GM12878 (cell line): Measurements from ENCODE around the gene NMT1. TPM values are rescaled to one million over a fixed set of nuclear protein-coding genes. Genes with fewer than 3 reads are reported as not detected.

ENCODE experiments used
- ATF7 ChIP-seq: fragments of 450-650 bp; IDR thresholded peaks from 2 replicates; pipeline ENCODE4 v1.6.1; 2016; ENCODE audit warnings: low read depth, mild to moderate bottlenecking
- BCL11A ChIP-seq: IDR thresholded peaks from 2 replicates; pipeline ENCODE4 v1.6.1; 2011; ENCODE audit warnings: low read depth, low read length
- CBX5 ChIP-seq: sonication (generic); IDR thresholded peaks from 2 replicates; pipeline ENCODE4 v1.6.1; 2016; ENCODE audit warnings: low read depth, moderate library complexity, mild to moderate bottlenecking, inconsistent platforms
- CHD4 ChIP-seq: fragments of 200-600 bp; sonication (generic); IDR thresholded peaks from 2 replicates; pipeline ENCODE4 v1.6.1; 2016; ENCODE audit warnings: mild to moderate bottlenecking
- EP300 ChIP-seq, 2 experiments: fragments of 150-350 bp in 1 of 2; IDR thresholded peaks; 2 replicates each; pipeline ENCODE4 v1.6.1; 2011 to 2012; ENCODE audit warnings: low read depth in 2 of 2, low read length in 2 of 2, borderline replicate concordance in 1 of 2, improper control_type of control experiment in 1 of 2, inconsistent platforms in 1 of 2; ENCODE audit not compliant: control insufficient read depth in 1 of 2
- FOS ChIP-seq: IDR thresholded peaks from 3 replicates; pipeline ENCODE4 v1.6.1; 2011; ENCODE audit warnings: borderline replicate concordance; ENCODE audit not compliant: insufficient read length; ENCODE audit errors: extremely low read depth
- MEF2B ChIP-seq: fragments of 450-650 bp; IDR thresholded peaks from 2 replicates; pipeline ENCODE4 v1.6.1; 2018; ENCODE audit warnings: mild to moderate bottlenecking, moderate library complexity; ENCODE audit not compliant: partially characterized antibody, poor library complexity, severe bottlenecking
- MTA3 ChIP-seq: IDR thresholded peaks from 2 replicates; pipeline ENCODE4 v1.6.1; 2012; ENCODE audit warnings: low read length, inconsistent platforms, borderline replicate concordance
- NFYB ChIP-seq: IDR thresholded peaks from 2 replicates; pipeline ENCODE4 v1.6.1; 2011; ENCODE audit warnings: low read depth, mild to moderate bottlenecking, low read length, improper control_type of control experiment, moderate library complexity; ENCODE audit not compliant: insufficient read depth
- PAX8 ChIP-seq: fragments of 450-650 bp; IDR thresholded peaks from 2 replicates; pipeline ENCODE4 v1.6.1; 2017; ENCODE audit warnings: mild to moderate bottlenecking, moderate library complexity
- POLR2A ChIP-seq: IDR thresholded peaks from 2 replicates; pipeline ENCODE4 v1.6.1; 2011; ENCODE audit warnings: low read depth, mild to moderate bottlenecking, low read length
- POU2F2 ChIP-seq: IDR thresholded peaks from 3 replicates; pipeline ENCODE4 v1.6.1; 2011; ENCODE audit warnings: low read depth, mild to moderate bottlenecking, low read length, borderline replicate concordance
- RAD51 ChIP-seq: fragments of 450-650 bp; IDR thresholded peaks from 2 replicates; pipeline ENCODE4 v1.6.1; 2016; ENCODE audit warnings: moderate library complexity, mild to moderate bottlenecking, inconsistent platforms
- RFX5 ChIP-seq: IDR thresholded peaks from 2 replicates; pipeline ENCODE4 v1.6.1; 2011; ENCODE audit warnings: low read depth, low read length, improper control_type of control experiment
- SREBF1 ChIP-seq: IDR thresholded peaks from 2 replicates; pipeline ENCODE4 v1.6.1; 2012; ENCODE audit warnings: mild to moderate bottlenecking, low read length
- SRF ChIP-seq, 2 experiments: IDR thresholded peaks; 2 replicates each; pipeline ENCODE4 v1.6.1; 2011; ENCODE audit warnings: low read depth in 2 of 2, low read length in 2 of 2, mild to moderate bottlenecking in 1 of 2, moderate library complexity in 1 of 2
- SUZ12 ChIP-seq: fragments of 200-600 bp; sonication (generic); IDR thresholded peaks from one replicate; pipeline ENCODE4 v1.6.1; 2018; ENCODE audit warnings: antibody characterized with exemption, mild to moderate bottlenecking; ENCODE audit not compliant: unreplicated experiment
- TAF1 ChIP-seq: IDR thresholded peaks from 2 replicates; pipeline ENCODE4 v1.6.1; 2011; ENCODE audit warnings: mild to moderate bottlenecking, low read depth, low read length, borderline replicate concordance
- TBL1XR1 ChIP-seq: IDR thresholded peaks from 2 replicates; pipeline ENCODE4 v1.6.1; 2012; ENCODE audit warnings: low read depth, low read length, improper control_type of control experiment
- ZNF207 ChIP-seq: fragments of 450-650 bp; IDR thresholded peaks from 2 replicates; pipeline ENCODE4 v1.6.1; 2014; ENCODE audit warnings: antibody characterized with exemption, mild to moderate bottlenecking, borderline replicate concordance
- ZNF622 ChIP-seq: fragments of 450-650 bp; IDR thresholded peaks from 2 replicates; pipeline ENCODE4 v1.6.1; 2017; ENCODE audit warnings: mild to moderate bottlenecking, inconsistent platforms
- ZZZ3 ChIP-seq: IDR thresholded peaks from 2 replicates; pipeline ENCODE4 v1.6.1; 2011; ENCODE audit warnings: low read depth; ENCODE audit not compliant: control insufficient read depth, insufficient read length
- polyA plus RNA-seq, 11 experiments: library from polyadenylated mRNA; depleted of rRNA in 4 of 11; unstranded in 6 of 11; stranded (reverse) in 5 of 11; fragments of >200 nt; fragmentation: Nextera tagmentation in 4 of 11; fragmentation: Illumina TruSeq in 1 of 11; extraction: Ambion mirVana in 4 of 11; extraction: Trizol in 1 of 11; gene quantifications; 1 replicate in 1 of 11; 2 replicates in 10 of 11; pipeline versions ENCODE4 v1.2.1 to v1.2.3, GENCODE V29; 2011 to 2016; ENCODE audit warnings: inconsistent platforms in 2 of 11, missing spikeins in 2 of 11, low read depth in 1 of 11
- total RNA-seq, 4 experiments: library from RNA; depleted of rRNA in 3 of 4; stranded (reverse); fragments of >200 nt in 3 of 4; fragmentation: Illumina TruSeq in 1 of 4; extraction: Trizol in 1 of 4; gene quantifications; 2 replicates each; pipeline versions ENCODE4 v1.2.1 to v1.2.3, GENCODE V29; 2013 to 2021
- TF ChIP-seq, protein P1 (sequence below): fragments of 450-650 bp; IDR thresholded peaks from 2 replicates; pipeline ENCODE4 v1.6.1; 2016; ENCODE audit warnings: mild to moderate bottlenecking
- TF ChIP-seq, protein P2 (sequence below): IDR thresholded peaks from 2 replicates; pipeline ENCODE4 v1.6.1; 2011; ENCODE audit warnings: borderline replicate concordance, low read depth, mild to moderate bottlenecking, moderate library complexity, low read length; ENCODE audit not compliant: insufficient read depth, poor library complexity, severe bottlenecking
- TF ChIP-seq, protein P3 (sequence below): IDR thresholded peaks from 2 replicates; pipeline ENCODE4 v1.6.1; 2011; ENCODE audit warnings: borderline replicate concordance, low read depth, mild to moderate bottlenecking, moderate library complexity, mixed read lengths, low read length; ENCODE audit not compliant: insufficient read depth; ENCODE audit errors: extremely low read length

The NMT1 gene
- total and polyA plus RNA-seq, 10 of the 15 experiments (the other 5 are each of a cell fraction or from before 2014, with no cell fraction given), result 96.7 to 395 (median 222) TPM

DNA sequence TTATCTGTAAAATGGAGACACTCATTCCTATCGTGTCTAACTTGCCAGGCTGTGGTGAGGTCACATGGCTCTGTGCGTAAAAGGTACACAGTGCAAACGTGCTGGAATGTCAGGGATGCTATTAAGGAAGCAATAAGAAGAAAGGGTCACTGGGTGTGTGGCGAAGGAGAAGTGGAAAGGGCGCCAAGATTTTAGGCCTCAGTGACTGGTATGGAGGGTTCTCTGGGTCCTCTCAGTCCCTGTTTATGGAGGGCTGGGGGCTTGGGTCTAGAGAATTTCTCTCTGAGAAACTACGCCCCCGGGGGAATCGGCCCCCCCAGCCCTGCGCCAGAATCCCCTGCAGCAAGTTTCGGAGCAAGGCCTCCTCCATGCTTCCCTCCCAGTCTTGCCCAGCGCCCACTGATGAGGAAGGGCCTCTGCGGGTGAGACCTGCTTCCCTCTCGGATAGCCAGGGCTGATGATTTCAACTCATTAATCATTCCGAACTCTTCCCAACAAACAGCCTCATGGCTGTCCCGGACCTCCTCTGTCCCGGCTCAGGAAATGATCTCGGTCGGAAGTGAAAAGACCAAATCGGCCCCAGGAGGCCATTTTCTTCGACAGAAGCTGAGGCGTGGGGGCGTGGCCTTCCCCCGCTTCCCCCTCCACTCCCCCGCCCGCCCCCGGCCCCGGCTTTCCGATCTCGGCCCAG is 85.9 kb downstream of the NMT1 start (continued):
- TF ChIP-seq EP300 (IDR thresholded peaks at IDR 0.05; ENCODE audit: borderline replicate concordance in 1 of 2, control insufficient read depth in 1 of 2, low read depth in 2 of 2, low read length in 2 of 2), result no peak
- no peak for TF ChIP-seq CBX5
- TF ChIP-seq PAX8, result 0 out of 2 replicates have a peak, but pooled peaks have one; percentile 51
- TF ChIP-seq TAF1, result peak; percentile 86
- TF ChIP-seq, protein P1, sequence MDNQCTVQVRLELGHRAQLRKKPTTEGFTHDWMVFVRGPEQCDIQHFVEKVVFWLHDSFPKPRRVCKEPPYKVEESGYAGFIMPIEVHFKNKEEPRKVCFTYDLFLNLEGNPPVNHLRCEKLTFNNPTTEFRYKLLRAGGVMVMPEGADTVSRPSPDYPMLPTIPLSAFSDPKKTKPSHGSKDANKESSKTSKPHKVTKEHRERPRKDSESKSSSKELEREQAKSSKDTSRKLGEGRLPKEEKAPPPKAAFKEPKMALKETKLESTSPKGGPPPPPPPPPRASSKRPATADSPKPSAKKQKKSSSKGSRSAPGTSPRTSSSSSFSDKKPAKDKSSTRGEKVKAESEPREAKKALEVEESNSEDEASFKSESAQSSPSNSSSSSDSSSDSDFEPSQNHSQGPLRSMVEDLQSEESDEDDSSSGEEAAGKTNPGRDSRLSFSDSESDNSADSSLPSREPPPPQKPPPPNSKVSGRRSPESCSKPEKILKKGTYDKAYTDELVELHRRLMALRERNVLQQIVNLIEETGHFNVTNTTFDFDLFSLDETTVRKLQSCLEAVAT, result peak; percentile 26; the same call in 1 of the 2 replicates
- 0 out of 2 replicates have a peak, but pooled peaks have one; percentile 36 for TF ChIP-seq ZNF207
- no peak for TF ChIP-seq NFYB
- TF ChIP-seq TBL1XR1, result no peak
- peak; percentile 68 to 89 for TF ChIP-seq SRF (IDR thresholded peaks at IDR 0.05; ENCODE audit: low read depth in 2 of 2, low read length in 2 of 2)
- no peak for TF ChIP-seq CHD4
- TF ChIP-seq RFX5, result no peak
- TF ChIP-seq SREBF1, result no peak
- TF ChIP-seq RAD51, result peak; percentile 51; the same call in 1 of the 2 replicates
- no peak for TF ChIP-seq BCL11A
- TF ChIP-seq ATF7, result no peak
- TF ChIP-seq, protein P2, sequence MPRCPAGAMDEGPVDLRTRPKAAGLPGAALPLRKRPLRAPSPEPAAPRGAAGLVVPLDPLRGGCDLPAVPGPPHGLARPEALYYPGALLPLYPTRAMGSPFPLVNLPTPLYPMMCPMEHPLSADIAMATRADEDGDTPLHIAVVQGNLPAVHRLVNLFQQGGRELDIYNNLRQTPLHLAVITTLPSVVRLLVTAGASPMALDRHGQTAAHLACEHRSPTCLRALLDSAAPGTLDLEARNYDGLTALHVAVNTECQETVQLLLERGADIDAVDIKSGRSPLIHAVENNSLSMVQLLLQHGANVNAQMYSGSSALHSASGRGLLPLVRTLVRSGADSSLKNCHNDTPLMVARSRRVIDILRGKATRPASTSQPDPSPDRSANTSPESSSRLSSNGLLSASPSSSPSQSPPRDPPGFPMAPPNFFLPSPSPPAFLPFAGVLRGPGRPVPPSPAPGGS, result no peak
- TF ChIP-seq POU2F2, result no peak
- no peak for TF ChIP-seq SUZ12
- no peak for TF ChIP-seq ZZZ3
- TF ChIP-seq MTA3, result peak; percentile 73
- peak; percentile 67 for TF ChIP-seq POLR2A
- TF ChIP-seq ZNF622, result no peak
- no peak for TF ChIP-seq FOS
- peak; percentile 31 for TF ChIP-seq MEF2B
- TF ChIP-seq, protein P3, sequence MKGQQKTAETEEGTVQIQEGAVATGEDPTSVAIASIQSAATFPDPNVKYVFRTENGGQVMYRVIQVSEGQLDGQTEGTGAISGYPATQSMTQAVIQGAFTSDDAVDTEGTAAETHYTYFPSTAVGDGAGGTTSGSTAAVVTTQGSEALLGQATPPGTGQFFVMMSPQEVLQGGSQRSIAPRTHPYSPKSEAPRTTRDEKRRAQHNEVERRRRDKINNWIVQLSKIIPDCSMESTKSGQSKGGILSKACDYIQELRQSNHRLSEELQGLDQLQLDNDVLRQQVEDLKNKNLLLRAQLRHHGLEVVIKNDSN, result no peak
